Right lung (tissue), 5 donors: Measurements from ENCODE around the gene SCN5A. TPM values are rescaled to one million over a fixed set of nuclear protein-coding genes. Genes with fewer than 3 reads are reported as not detected.

Experiments used
- DNase-seq, 2 donors: peaks; one replicate each; pipeline ENCODE4 v3.0.0-alpha.2; 2013
- polyA plus RNA-seq, 5 donors: library from polyadenylated mRNA; unstranded; fragments of 120-200 nt; gene quantifications; one replicate each; pipeline versions ENCODE4 v1.2.1 to v1.2.3, GENCODE V29; 2013; ENCODE audit warnings: inconsistent platforms in 1 of 5, low replicate concordance in 1 of 5; ENCODE audit not compliant: insufficient read length in 5 of 5, insufficient read depth in 1 of 5

Gene SCN5A
- polyA plus RNA-seq, 5 donors = 0.52 to 1.0 (median 0.77) TPM

GRCh38 chr3:38647217-38647970, 2.1 kb downstream of the SCN5A start:
- no peak for DNase-seq

- no peak for DNase-seq
These were observed 2.9 kb downstream of the SCN5A start for GRCh38 chr3:38646630-38647029.

DNA sequence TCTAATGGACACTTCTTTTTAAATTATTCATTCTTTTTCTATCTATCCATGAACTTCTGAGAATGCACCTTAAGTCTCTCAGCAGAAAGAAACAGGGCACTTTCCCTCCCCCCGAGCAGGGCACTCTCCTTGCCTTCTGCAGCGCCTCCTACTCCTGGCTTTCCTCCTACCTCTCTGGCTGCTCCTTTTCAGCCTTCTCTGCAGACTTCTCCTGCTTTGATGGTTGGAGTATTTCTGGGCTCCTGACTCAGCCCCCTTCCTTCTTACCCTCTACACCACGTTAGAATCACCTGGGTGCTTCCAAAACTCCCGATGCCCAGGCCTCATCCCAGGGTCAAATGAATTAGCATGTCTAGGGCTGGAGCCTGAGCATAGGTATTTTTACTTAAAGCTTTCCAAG, 3.4 kb downstream of the SCN5A start:
- no peak for DNase-seq

- DNase-seq = no peak
These were observed 3.9 kb downstream of the SCN5A start for GRCh38 chr3:38645601-38646000.

GRCh38 chr3:38645076-38645475, 4.4 kb downstream of the SCN5A start:
- no peak for DNase-seq

DNA sequence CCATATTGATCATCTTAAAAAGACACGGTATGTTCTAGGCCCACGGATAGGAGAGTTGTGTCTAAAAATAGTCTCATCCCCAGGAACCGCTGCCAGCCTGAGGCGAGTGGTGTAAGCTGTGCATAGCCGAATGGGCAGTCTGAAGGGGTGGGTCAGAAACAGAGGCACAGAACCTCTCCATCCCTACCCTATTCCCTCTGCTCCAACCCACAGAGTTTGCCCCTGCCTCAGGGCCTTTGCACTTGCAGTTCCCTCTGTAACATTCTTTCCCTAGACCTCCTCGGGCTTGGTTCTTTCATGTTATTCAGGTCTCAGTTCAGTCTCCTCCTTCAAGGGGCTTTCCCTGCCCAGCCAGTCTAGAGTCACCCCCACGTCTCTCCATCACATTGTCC, 4.8 kb downstream of the SCN5A start:
- no peak for DNase-seq

GRCh38 chr3:38644016-38644661, 5.3 kb downstream of the SCN5A start:
- DNase-seq = no peak

DNA sequence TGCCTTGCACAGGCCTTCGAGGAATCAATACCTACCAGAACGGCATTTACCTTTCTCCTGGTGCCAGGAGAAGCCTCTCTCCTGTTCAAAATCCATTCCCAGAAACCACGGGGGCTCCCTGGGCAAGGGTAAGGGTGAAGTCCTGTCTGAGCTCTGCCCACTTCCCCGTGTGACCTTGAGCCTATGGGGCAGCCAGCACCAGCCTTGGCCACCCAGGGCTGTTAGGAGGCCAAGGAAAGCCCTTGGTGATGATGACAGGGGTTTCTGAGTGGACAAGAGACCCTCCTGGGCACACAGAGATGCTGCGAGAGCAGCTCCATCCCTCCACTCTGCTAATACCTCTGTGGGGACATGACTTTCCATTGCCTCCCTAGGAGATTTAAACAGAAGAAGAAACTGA, 5.9 kb downstream of the SCN5A start:
- no peak for DNase-seq

DNA sequence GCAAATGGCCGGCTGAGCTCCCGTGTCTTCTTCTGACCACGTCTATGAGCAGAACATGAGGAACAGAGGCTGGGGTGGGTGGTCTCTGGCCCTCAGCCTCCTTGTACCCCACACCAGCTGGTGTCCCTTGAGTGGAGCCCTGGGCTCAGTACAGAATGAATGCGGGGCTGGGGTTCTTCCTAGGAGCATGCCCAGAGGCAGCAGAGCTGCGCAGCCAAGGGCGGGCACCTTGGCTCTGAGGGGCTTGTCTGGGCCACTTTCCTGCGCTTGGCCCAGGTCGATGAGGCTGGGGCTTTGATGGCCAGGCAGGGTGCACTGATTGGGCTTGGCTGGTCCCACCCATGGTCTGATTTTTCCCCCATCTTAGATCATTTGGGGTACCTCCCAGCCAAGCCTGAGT, 6.4 kb downstream of the SCN5A start:
- no peak for DNase-seq

DNA sequence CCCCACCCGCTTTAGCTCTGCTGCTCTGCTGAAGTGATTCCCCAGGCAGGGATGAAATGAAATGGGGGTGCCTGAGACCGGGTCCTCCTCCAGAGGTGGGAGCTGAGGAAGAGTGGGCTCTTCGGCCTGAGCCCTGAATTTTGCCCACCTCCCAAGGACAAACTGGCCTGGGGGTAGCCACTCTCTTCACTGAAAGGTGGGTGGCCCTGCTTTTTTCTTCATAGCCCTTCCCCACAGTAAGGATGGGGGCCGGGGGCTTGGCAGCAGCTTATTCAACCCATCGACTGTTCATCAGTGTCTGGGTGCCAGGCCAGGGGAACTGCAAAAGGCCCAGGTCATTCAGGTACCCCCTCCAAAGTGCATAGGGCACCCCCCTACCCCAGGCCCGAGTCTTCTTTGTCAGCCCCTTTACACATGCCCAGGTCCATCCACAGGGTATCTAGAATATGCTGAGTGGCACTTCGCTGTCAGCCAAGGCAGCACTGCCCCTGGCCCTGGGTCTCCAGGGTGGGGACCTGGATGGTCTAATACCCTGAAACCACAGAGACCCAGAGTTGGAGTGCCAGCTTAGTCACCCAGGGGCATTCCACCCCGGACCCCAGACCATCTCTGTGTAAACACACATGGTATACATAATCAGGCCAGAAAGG, 7.9 kb downstream of the SCN5A start:
- no peak for DNase-seq

- no peak for DNase-seq
These were observed 8.6 kb downstream of the SCN5A start for GRCh38 chr3:38640661-38641452.

GRCh38 chr3:38638354-38638753, 11.1 kb downstream of the SCN5A start:
- DNase-seq = no peak

- no peak for DNase-seq
These were observed 11.6 kb downstream of the SCN5A start for GRCh38 chr3:38637906-38638305.

GRCh38 chr3:38636881-38637280, 12.6 kb downstream of the SCN5A start:
- no peak for DNase-seq

DNA sequence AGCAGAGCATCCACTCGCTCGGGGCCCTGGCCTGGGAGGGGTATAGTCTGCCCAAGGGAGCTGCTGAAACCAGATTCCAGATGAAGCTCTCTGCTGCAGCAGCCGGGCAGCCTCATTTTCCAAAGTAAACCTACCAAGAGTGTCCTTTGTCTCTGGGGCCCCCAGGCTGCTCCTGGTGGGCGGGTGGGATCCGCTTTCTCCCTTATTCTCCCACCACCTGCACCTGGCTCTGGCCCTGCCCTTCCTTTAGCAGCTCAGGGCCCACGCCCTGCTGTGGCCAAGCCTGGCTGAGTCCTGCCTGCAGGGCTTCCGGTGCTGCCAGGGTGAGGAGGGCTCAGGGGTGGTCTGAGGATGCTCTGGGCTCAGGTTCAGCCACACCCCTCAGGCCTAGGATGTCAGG, 13.0 kb downstream of the SCN5A start:
- DNase-seq = no peak

- DNase-seq = no peak
These were observed 15.4 kb downstream of the SCN5A start for GRCh38 chr3:38634111-38634510.

DNA sequence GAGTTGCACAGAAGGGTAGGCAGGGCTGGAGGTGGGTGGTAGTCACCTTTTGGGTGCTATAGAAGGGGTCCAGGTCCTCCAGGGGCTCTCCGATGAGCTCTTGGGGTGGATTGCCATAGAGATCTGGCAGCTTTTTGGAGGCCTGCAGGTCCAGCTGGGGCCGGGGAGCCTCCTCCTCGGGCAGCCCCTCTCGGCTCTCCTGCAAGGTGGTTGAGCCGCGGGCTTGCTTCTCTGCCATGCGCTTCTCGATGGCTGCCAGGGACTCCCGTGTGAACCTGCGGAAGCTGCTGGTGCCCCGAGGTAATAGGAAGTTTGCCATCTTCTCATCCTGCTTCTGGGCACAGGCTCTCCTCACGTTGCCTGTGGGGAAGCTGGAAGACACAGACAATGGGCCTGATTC, 16.5 kb downstream of the SCN5A start:
- DNase-seq = no peak

DNA sequence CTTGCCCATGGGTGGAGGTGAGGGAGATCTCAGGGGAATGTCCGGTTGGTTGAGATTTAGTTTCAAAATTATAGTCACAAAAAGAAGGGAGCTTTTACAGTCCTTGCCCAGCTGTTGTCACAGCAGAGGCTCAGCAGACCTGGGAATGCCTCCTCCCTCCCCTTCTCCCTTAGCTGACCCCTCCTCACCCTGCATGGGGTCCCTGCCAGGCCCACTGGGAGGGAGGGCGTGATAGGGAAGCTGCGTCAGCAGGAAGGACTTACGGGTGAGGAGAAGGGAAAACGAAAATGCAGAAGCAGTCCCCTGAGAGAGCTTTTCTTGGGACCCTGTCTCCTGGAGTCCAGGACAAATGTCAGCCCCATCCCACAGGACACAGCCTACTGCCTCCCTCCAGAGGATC, 18.9 kb downstream of the SCN5A start:
- peak; percentile 7 to 39 for DNase-seq

DNA sequence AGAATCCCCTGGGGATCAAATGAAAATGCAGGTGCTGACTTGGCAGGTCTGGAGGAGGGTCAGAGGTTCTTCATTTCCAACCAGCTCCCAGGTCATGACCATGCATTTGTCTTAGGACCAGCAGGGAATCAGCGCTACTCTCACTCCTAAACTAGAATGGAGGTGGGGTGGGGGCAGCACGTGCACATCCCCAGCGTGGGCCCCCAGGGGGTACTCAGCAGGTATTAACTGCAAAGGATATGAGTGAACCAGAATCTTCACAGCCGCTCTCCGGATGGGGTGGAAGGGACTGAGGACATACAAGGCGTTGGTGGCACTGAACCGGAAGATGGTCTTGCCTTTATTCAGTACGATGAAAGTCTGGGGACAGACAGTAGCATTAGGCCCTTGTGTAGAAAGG, 19.4 kb downstream of the SCN5A start:
- DNase-seq = no peak

DNA sequence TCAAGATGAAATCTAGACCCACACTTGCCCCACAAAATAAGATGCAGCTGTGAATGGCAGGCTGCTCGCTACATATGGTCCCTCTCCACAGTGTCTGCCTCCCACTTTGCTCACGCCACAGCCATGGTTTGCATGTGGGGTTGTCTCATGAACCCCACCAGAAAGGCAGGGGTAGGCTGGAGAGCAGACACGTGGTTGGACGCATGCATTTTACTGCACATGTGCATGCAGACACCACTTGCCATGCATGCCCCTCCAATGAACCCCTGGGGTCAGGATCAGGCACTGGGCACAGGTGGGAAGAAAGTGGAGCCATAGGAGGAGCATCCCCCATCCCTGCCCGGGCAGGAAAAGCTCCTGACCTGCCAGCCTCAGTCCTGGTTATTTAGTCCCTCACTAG, 20.7 kb downstream of the SCN5A start:
- DNase-seq = no peak

DNA sequence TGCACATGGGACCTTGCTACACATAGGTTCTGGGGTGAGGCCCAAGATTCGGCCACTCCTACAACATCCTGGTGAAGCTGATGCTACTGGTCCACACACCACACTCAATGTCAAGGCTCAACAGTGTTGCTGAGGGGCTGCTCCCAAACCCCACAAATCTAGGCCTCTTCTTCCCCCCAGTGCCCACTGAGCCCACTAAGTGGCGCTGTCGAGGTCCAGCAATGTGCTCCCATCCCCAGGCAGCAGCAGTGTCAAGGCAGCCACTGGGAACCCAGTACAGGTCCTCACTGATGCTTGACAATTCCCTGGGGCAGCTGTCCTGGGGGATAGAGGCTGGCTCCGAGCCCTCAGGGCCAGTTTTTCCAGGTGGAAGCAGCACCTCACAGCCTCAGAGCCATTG, 21.5 kb downstream of the SCN5A start:
- DNase-seq = no peak

DNA sequence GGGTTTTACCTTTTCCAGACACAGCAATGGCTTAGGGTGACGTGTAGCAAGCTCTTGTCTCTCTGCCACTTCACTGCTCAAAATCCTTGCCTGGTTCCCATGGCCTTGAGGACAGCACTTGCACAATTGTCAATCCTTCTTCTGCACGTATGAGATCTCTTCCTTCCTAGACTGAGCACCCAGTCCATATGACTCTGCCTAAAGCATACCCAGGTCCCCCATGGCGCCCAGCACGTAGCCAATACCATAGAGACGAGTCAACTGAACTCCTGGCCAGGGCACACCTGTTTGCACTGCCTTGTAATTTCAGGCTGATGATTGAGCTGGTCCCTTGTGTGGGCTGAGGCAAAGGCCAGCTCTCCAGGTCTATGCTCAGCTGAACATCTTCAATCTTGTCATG, 23.3 kb downstream of the SCN5A start:
- DNase-seq = no peak
